HEK293 (cell line): ENCODE results near the gene NR2F1-AS1.

Experiments used
- CTCF ChIA-PET: fragments of 350-600 bp; formaldehyde crosslinking; extraction: SDS; loops from one replicate; lab custom pipeline; 2021; ENCODE audit warnings: antibody characterized with exemption; lab: Yijun Ruan, JAX
- POLR2A ChIA-PET: fragments of 300-600 bp; formaldehyde crosslinking; extraction: SDS; loops from one replicate; lab custom pipeline; 2020; ENCODE audit warnings: antibody characterized with exemption, inconsistent platforms; lab: Yijun Ruan, JAX
- H3K27ac ChIP-seq: fragments of 200-500 bp; sonication (Bioruptor generic); 2 replicates; pipeline ENCODE4 v1.5.1; 2014; ENCODE audit warnings: low read depth, low read length, control low read depth, inconsistent platforms; ENCODE audit errors: extremely low read depth
- H3K36me3 ChIP-seq, 2 experiments: fragments of 200-500 bp in 1 of 2; sonication (Bioruptor generic) in 1 of 2; 1 replicate in 1 of 2; 2 replicates in 1 of 2; pipeline ENCODE4 v1.5.1; 2014 to 2017; ENCODE audit warnings: inconsistent platforms in 2 of 2, low read length in 2 of 2; ENCODE audit not compliant: control insufficient read depth in 2 of 2, insufficient read depth in 1 of 2
- H3K4me1 ChIP-seq: fragments of 200-500 bp; sonication (Bioruptor generic); 2 replicates; pipeline ENCODE4 v1.5.1; 2014; ENCODE audit warnings: mild to moderate bottlenecking, low read length, inconsistent platforms; ENCODE audit not compliant: control insufficient read depth, insufficient read depth
- H3K4me3 ChIP-seq: 2 replicates; pipeline ENCODE4 v1.5.1; 2011; ENCODE audit warnings: low read depth, mild to moderate bottlenecking, control low read depth, low read length, moderate library complexity
- H3K9me3 ChIP-seq: fragments of 200-500 bp; sonication (Bioruptor generic); 2 replicates; pipeline ENCODE4 v1.5.1; 2014; ENCODE audit warnings: low read depth, low read length, inconsistent platforms; ENCODE audit not compliant: control insufficient read depth, insufficient read depth
- KLF9 ChIP-seq: fragments of 450-650 bp; formaldehyde crosslinking; IDR thresholded peaks from 2 replicates; pipeline ENCODE4 v1.5.1; 2016; ENCODE audit warnings: missing biosample characterization, missing genetic modification characterization, low read depth
- MZF1 ChIP-seq: fragments of 450-650 bp; formaldehyde crosslinking; IDR thresholded peaks from 2 replicates; pipeline ENCODE4 v1.5.1; 2017; ENCODE audit warnings: missing biosample characterization, missing genetic modification characterization, borderline replicate concordance
- ZBTB7A ChIP-seq: fragments of 450-650 bp; formaldehyde crosslinking; IDR thresholded peaks from 2 replicates; pipeline ENCODE4 v1.5.1; 2016; ENCODE audit warnings: low read depth, missing biosample characterization, missing genetic modification characterization
- ZBTB8A ChIP-seq: fragments of 450-650 bp; formaldehyde crosslinking; IDR thresholded peaks from 2 replicates; pipeline ENCODE4 v1.5.1; 2016; ENCODE audit warnings: missing biosample characterization, missing genetic modification characterization
- ZNF10 ChIP-seq: fragments of 450-650 bp; formaldehyde crosslinking; IDR thresholded peaks from 2 replicates; pipeline ENCODE4 v1.5.1; 2017; ENCODE audit warnings: missing biosample characterization, missing genetic modification characterization
- ZNF140 ChIP-seq: fragments of 450-650 bp; formaldehyde crosslinking; IDR thresholded peaks from 2 replicates; pipeline ENCODE4 v1.5.1; 2016; ENCODE audit warnings: missing biosample characterization, missing genetic modification characterization
- ZNF146 ChIP-seq: fragments of 450-650 bp; formaldehyde crosslinking; IDR thresholded peaks from 2 replicates; pipeline ENCODE4 v1.5.1; 2016; ENCODE audit warnings: missing biosample characterization, missing genetic modification characterization
- ZNF221 ChIP-seq: fragments of 450-650 bp; formaldehyde crosslinking; IDR thresholded peaks from 2 replicates; pipeline ENCODE4 v1.5.1; 2017; ENCODE audit warnings: missing biosample characterization, missing genetic modification characterization, borderline replicate concordance
- ZNF350 ChIP-seq: fragments of 450-650 bp; formaldehyde crosslinking; IDR thresholded peaks from 2 replicates; pipeline ENCODE4 v1.5.0; 2017; ENCODE audit warnings: missing biosample characterization, mild to moderate bottlenecking, missing genetic modification characterization
- ZNF366 ChIP-seq: fragments of 450-650 bp; formaldehyde crosslinking; conservative IDR thresholded peaks from 2 replicates; pipeline ENCODE4 v1.5.1; 2016; ENCODE audit warnings: missing biosample characterization, missing genetic modification characterization
- ZNF514 ChIP-seq: fragments of 450-650 bp; formaldehyde crosslinking; IDR thresholded peaks from 2 replicates; pipeline ENCODE4 v1.5.1; 2016; ENCODE audit warnings: missing biosample characterization, missing genetic modification characterization
- TF ChIP-seq, protein P1 (sequence below): fragments of 450-650 bp; formaldehyde crosslinking; IDR thresholded peaks from 2 replicates; pipeline ENCODE4 v1.5.1; 2016; ENCODE audit warnings: missing biosample characterization, missing genetic modification characterization
- TF ChIP-seq, protein P2 (sequence below): fragments of 450-650 bp; formaldehyde crosslinking; IDR thresholded peaks from 2 replicates; pipeline ENCODE4 v1.5.1; 2016; ENCODE audit warnings: missing biosample characterization, missing genetic modification characterization
- TF ChIP-seq, protein P3 (sequence below): fragments of 450-650 bp; formaldehyde crosslinking; IDR thresholded peaks from 2 replicates; pipeline ENCODE4 v1.5.1; 2016; ENCODE audit warnings: missing biosample characterization, missing genetic modification characterization, low read depth
- TF ChIP-seq, protein P4 (sequence below): fragments of 450-650 bp; formaldehyde crosslinking; IDR thresholded peaks from 2 replicates; pipeline ENCODE4 v1.5.1; 2016; ENCODE audit warnings: missing biosample characterization, missing genetic modification characterization
- TF ChIP-seq, protein P5 (sequence below): fragments of 450-650 bp; formaldehyde crosslinking; IDR thresholded peaks from 2 replicates; pipeline ENCODE4 v1.5.1; 2016; ENCODE audit warnings: missing biosample characterization, missing genetic modification characterization

Gene NR2F1-AS1

DNA sequence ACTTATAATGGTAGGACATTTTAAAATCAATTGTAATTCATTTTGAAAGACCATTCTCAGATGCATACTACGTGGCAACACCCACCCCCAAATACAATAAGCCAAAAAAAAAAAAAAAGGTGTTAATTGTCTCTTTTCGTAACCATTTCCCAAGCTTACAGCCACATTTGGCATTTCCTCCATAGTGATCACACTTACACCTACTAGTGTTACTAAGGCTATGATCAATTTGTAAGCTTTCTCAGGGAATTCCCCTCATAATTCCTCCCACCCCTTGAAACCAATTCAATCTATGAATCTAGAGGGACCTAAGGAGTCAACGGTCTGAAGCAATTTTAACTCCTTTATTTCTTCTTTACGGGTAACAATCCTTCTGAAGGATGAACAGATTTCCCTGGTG, 42.1 kb upstream of the NR2F1-AS1 start (continued):
- TF ChIP-seq ZNF146 (tag by site-specific recombination) (no peak), ZNF221 (tag by site-specific recombination) (no peak), ZNF10 (tag by site-specific recombination) (no peak)
- TF ChIP-seq, protein P1, sequence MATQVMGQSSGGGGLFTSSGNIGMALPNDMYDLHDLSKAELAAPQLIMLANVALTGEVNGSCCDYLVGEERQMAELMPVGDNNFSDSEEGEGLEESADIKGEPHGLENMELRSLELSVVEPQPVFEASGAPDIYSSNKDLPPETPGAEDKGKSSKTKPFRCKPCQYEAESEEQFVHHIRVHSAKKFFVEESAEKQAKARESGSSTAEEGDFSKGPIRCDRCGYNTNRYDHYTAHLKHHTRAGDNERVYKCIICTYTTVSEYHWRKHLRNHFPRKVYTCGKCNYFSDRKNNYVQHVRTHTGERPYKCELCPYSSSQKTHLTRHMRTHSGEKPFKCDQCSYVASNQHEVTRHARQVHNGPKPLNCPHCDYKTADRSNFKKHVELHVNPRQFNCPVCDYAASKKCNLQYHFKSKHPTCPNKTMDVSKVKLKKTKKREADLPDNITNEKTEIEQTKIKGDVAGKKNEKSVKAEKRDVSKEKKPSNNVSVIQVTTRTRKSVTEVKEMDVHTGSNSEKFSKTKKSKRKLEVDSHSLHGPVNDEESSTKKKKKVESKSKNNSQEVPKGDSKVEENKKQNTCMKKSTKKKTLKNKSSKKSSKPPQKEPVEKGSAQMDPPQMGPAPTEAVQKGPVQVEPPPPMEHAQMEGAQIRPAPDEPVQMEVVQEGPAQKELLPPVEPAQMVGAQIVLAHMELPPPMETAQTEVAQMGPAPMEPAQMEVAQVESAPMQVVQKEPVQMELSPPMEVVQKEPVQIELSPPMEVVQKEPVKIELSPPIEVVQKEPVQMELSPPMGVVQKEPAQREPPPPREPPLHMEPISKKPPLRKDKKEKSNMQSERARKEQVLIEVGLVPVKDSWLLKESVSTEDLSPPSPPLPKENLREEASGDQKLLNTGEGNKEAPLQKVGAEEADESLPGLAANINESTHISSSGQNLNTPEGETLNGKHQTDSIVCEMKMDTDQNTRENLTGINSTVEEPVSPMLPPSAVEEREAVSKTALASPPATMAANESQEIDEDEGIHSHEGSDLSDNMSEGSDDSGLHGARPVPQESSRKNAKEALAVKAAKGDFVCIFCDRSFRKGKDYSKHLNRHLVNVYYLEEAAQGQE (tag by site-specific recombination) = no peak

DNA sequence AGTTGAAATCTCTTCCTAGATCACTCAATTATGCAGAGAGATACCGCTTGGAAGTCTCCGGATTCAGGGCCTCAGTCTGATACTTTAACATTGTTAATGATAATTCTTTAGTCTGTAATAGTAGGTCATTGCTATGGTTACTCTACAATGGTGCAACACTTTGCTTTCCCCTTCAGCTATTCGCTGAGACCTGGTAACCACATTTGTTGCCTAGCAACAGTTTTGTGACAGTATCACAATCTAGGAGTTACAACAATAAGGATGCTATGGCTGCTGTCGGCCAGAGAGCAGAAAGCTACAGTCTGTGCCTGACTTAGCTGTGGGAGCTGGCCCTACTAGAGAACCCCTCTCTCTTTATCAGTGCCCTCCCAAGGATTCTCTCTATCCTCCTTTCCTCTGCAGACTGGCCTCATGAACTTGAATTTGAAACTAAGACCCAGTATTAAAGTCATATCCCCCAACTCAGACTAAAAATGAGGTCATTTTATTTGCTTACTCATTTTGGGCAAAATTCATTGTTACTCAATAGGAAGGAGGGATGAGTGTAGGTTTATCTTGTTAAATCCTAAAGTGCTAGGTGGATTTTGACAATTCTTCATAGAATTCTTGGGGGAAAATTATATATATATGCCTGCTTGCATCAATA, 41.3 kb upstream of the NR2F1-AS1 start:
- Histone ChIP-seq H3K36me3 (no peaks in the 10 kb centered on the region), H3K4me1 (peaks cover 3% of the 10 kb centered on the region; the same call in 1 of the 2 replicates), H3K9me3 (no peaks in the 10 kb centered on the region), H3K27ac (no peak overlapping the region), H3K4me3 (no peak overlapping the region)
- CTCF ChIA-PET = interaction anchor here (0.9 to 1.2 kb wide), 2 partner anchors 9 to 286 kb away, joined by 4 read pairs; no protein-coding TSS in a partner anchor
- POLR2A ChIA-PET = interaction anchor here (1.1 kb wide), 1 partner anchor 38 kb away, joined by 3 read pairs; no protein-coding TSS in a partner anchor
- TF ChIP-seq, protein P2, sequence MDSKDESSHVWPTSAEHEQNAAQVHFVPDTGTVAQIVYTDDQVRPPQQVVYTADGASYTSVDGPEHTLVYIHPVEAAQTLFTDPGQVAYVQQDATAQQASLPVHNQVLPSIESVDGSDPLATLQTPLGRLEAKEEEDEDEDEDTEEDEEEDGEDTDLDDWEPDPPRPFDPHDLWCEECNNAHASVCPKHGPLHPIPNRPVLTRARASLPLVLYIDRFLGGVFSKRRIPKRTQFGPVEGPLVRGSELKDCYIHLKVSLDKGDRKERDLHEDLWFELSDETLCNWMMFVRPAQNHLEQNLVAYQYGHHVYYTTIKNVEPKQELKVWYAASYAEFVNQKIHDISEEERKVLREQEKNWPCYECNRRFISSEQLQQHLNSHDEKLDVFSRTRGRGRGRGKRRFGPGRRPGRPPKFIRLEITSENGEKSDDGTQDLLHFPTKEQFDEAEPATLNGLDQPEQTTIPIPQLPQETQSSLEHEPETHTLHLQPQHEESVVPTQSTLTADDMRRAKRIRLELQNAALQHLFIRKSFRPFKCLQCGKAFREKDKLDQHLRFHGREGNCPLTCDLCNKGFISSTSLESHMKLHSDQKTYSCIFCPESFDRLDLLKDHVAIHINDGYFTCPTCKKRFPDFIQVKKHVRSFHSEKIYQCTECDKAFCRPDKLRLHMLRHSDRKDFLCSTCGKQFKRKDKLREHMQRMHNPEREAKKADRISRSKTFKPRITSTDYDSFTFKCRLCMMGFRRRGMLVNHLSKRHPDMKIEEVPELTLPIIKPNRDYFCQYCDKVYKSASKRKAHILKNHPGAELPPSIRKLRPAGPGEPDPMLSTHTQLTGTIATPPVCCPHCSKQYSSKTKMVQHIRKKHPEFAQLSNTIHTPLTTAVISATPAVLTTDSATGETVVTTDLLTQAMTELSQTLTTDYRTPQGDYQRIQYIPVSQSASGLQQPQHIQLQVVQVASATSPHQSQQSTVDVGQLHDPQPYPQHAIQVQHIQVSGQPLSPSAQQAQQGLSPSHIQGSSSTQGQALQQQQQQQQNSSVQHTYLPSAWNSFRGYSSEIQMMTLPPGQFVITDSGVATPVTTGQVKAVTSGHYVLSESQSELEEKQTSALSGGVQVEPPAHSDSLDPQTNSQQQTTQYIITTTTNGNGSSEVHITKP (tag by site-specific recombination) = no peak
- TF ChIP-seq ZNF366 (tag by site-specific recombination) (peak; percentile 65; the same call in 1 of the 2 replicates), ZBTB8A (no peak), ZNF514 (tag by site-specific recombination) (no peak), ZNF350 (tag by site-specific recombination) (no peak), ZBTB7A (tag by site-specific recombination) (no peak)
- TF ChIP-seq, protein P3, sequence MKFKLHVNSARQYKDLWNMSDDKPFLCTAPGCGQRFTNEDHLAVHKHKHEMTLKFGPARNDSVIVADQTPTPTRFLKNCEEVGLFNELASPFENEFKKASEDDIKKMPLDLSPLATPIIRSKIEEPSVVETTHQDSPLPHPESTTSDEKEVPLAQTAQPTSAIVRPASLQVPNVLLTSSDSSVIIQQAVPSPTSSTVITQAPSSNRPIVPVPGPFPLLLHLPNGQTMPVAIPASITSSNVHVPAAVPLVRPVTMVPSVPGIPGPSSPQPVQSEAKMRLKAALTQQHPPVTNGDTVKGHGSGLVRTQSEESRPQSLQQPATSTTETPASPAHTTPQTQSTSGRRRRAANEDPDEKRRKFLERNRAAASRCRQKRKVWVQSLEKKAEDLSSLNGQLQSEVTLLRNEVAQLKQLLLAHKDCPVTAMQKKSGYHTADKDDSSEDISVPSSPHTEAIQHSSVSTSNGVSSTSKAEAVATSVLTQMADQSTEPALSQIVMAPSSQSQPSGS (tag by site-specific recombination) = peak; percentile 64; the same call in 1 of the 2 replicates

DNA sequence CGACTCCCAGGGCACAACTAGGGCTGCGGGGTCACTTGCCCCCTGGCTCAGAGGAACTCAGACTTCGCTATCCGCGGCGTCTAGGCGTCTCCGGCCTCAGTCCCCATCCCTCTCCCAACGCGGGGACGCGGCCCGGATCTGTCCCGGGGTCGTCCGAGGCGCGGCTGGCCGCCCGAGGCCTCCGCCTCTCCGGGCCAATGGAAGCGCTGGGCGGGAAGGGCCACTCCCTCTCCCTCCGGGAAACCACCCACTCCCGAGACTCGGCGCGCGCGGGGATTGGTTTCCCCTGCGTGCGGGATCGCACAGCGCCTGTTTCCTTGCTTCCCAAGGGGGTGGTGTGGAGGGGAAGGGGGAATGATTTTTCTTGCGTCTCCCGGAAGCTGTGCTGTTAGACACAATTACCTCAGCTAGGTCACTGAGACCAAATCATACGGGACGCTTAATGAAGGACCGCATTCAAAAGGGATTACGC, 40.3 kb upstream of the NR2F1-AS1 start:
- Histone ChIP-seq H3K4me3 (peak overlapping the region; percentile 72), H3K27ac (peak overlapping the region; percentile 85), H3K4me1 (peaks cover 3% of the 10 kb centered on the region; the same call in 1 of the 2 replicates), H3K9me3 (no peaks in the 10 kb centered on the region), H3K36me3 (no peaks in the 10 kb centered on the region)
- POLR2A ChIA-PET = interaction anchor here (1.1 to 2.7 kb wide), 3 partner anchors 37 to 56 kb away, joined by 3 to 24 read pairs (median 4); partner anchors contain the start of gene NR2F1
- CTCF ChIA-PET = interaction anchor here (0.6 to 1.2 kb wide), 4 partner anchors 8 to 287 kb away, joined by 4 read pairs; no protein-coding TSS in a partner anchor
- TF ChIP-seq, protein P4, sequence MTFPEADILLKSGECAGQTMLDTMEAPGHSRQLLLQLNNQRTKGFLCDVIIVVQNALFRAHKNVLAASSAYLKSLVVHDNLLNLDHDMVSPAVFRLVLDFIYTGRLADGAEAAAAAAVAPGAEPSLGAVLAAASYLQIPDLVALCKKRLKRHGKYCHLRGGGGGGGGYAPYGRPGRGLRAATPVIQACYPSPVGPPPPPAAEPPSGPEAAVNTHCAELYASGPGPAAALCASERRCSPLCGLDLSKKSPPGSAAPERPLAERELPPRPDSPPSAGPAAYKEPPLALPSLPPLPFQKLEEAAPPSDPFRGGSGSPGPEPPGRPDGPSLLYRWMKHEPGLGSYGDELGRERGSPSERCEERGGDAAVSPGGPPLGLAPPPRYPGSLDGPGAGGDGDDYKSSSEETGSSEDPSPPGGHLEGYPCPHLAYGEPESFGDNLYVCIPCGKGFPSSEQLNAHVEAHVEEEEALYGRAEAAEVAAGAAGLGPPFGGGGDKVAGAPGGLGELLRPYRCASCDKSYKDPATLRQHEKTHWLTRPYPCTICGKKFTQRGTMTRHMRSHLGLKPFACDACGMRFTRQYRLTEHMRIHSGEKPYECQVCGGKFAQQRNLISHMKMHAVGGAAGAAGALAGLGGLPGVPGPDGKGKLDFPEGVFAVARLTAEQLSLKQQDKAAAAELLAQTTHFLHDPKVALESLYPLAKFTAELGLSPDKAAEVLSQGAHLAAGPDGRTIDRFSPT (tag by site-specific recombination) = no peak
- TF ChIP-seq MZF1 (tag by site-specific recombination) (peak; percentile 98), KLF9 (tag by site-specific recombination) (peak; percentile 85), ZNF514 (tag by site-specific recombination) (no peak), ZNF140 (tag by site-specific recombination) (no peak)
- TF ChIP-seq, protein P5, sequence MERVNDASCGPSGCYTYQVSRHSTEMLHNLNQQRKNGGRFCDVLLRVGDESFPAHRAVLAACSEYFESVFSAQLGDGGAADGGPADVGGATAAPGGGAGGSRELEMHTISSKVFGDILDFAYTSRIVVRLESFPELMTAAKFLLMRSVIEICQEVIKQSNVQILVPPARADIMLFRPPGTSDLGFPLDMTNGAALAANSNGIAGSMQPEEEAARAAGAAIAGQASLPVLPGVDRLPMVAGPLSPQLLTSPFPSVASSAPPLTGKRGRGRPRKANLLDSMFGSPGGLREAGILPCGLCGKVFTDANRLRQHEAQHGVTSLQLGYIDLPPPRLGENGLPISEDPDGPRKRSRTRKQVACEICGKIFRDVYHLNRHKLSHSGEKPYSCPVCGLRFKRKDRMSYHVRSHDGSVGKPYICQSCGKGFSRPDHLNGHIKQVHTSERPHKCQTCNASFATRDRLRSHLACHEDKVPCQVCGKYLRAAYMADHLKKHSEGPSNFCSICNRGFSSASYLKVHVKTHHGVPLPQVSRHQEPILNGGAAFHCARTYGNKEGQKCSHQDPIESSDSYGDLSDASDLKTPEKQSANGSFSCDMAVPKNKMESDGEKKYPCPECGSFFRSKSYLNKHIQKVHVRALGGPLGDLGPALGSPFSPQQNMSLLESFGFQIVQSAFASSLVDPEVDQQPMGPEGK (tag by site-specific recombination) = peak; percentile 84
